PC-3 (cell line): ENCODE results near the gene PLPPR3. TPM values are rescaled to one million over a fixed set of nuclear protein-coding genes. Genes with fewer than 3 reads are reported as not detected.
A peak's percentile ranks its signal among the peaks of the same experiment; 100 is the strongest.

Experiments used
- ATAC-seq: fragments of 200-7000 bp; cut with Tn5 transposase; 2 replicates; pipeline ENCODE4 v1.9.1; 2020; ENCODE audit warnings: mild to moderate bottlenecking, moderate library complexity
- BruUV-seq: library from RNA; stranded (reverse); fragments of 400-500 nt; replicated peaks from 2 replicates; lab custom pipeline; 2021; lab: Mats Ljungman, UMichigan
- CTCF ChIA-PET: fragments of 300-600 bp; sonication (Branson Sonifier 250); formaldehyde crosslinking; loops from one replicate; lab custom pipeline; 2022; ENCODE audit warnings: antibody characterized with exemption; lab: Charles Lee
- POLR2A ChIA-PET: fragments of 300-600 bp; sonication (Branson Sonifier 250); formaldehyde crosslinking; loops from one replicate; lab custom pipeline; 2022; ENCODE audit warnings: antibody characterized with exemption; ENCODE audit not compliant: unreplicated experiment; lab: Charles Lee
- DNase-seq: peaks from one replicate; pipeline ENCODE4 v3.0.0-alpha.2; 2015
- H2AFZ ChIP-seq: fragments of 300-600 bp; sonication (generic); 2 replicates; pipeline ENCODE4 v1.6.0; 2016; ENCODE audit warnings: antibody characterized with exemption, low read length
- H3F3A ChIP-seq: fragments of 300-600 bp; sonication (generic); one replicate; pipeline ENCODE4 v1.6.0; 2017; ENCODE audit warnings: antibody characterized with exemption, low read length, control low read depth, mild to moderate bottlenecking; ENCODE audit not compliant: unreplicated experiment
- H3K27ac ChIP-seq: fragments of 300-600 bp; sonication (generic); 2 replicates; pipeline ENCODE4 v1.5.1; 2016; ENCODE audit warnings: mild to moderate bottlenecking, low read length
- H3K27me3 ChIP-seq: fragments of 300-600 bp; sonication (generic); 2 replicates; pipeline ENCODE4 v1.6.1; 2016; ENCODE audit warnings: low read length, mixed read lengths
- H3K36me3 ChIP-seq: fragments of 300-600 bp; sonication (generic); 2 replicates; pipeline ENCODE4 v1.6.1; 2016; ENCODE audit warnings: low read depth, mixed run types, low read length, mixed read lengths
- H3K4me1 ChIP-seq: fragments of 300-600 bp; sonication (generic); 2 replicates; pipeline ENCODE4 v1.5.1; 2016; ENCODE audit warnings: low read length; ENCODE audit not compliant: insufficient read depth
- H3K4me2 ChIP-seq: fragments of 300-600 bp; sonication (generic); 2 replicates; pipeline ENCODE4 v1.6.0; 2016; ENCODE audit warnings: low read length
- H3K4me3 ChIP-seq: fragments of 300-600 bp; sonication (generic); 2 replicates; pipeline ENCODE4 v1.5.1; 2016; ENCODE audit warnings: mild to moderate bottlenecking, low read length, mixed read lengths
- H3K79me2 ChIP-seq: fragments of 300-600 bp; sonication (generic); 2 replicates; pipeline ENCODE4 v1.6.1; 2017; ENCODE audit warnings: low read length, mixed read lengths
- H3K9ac ChIP-seq: fragments of 300-600 bp; sonication (generic); 2 replicates; pipeline ENCODE4 v1.6.0; 2016; ENCODE audit warnings: mild to moderate bottlenecking, low read length
- H3K9me2 ChIP-seq: fragments of 300-600 bp; sonication (generic); replicated peaks from 2 replicates; pipeline ENCODE4 v1.6.1; 2016; ENCODE audit warnings: mixed run types, low read length, mixed read lengths
- H3K9me3 ChIP-seq: fragments of 300-600 bp; sonication (generic); 2 replicates; pipeline ENCODE4 v1.6.1; 2016; ENCODE audit warnings: low read length, mixed read lengths
- H4K20me1 ChIP-seq: fragments of 300-600 bp; sonication (generic); 2 replicates; pipeline ENCODE4 v1.6.1; 2016; ENCODE audit warnings: low read length, mixed read lengths
- CTCF ChIP-seq: fragments of 300-600 bp; sonication (generic); conservative IDR thresholded peaks from 2 replicates; pipeline ENCODE4 v1.5.1; 2017; ENCODE audit warnings: antibody characterized with exemption, low read depth, mild to moderate bottlenecking, low read length
- EZH2 ChIP-seq: fragments of 300-600 bp; sonication (generic); IDR thresholded peaks from one replicate; pipeline ENCODE4 v1.6.1; 2017; ENCODE audit warnings: antibody characterized with exemption, mild to moderate bottlenecking, low read length; ENCODE audit not compliant: unreplicated experiment
- EZH2phosphoT487 ChIP-seq: fragments of 300-600 bp; sonication (generic); IDR thresholded peaks from 2 replicates; pipeline ENCODE4 v1.6.1; 2018; ENCODE audit warnings: mild to moderate bottlenecking, antibody characterized with exemption, low read length, borderline replicate concordance
- intact Hi-C: fragments of 100-400 bp; cut with micrococcal nuclease; formaldehyde crosslinking; loops from 2 replicates; pipeline ENCODE4 v1.9.0; 2023
- total RNA-seq: library from RNA; depleted of rRNA; stranded (reverse); fragments of >200 nt; gene quantifications from 2 replicates; pipeline ENCODE4 v1.2.3, GENCODE V29; 2014

PLPPR3 gene
- total RNA-seq, 1 experiment from 2014 or later, result not detected

- no peak for TF ChIP-seq CTCF
- TF ChIP-seq EZH2phosphoT487, result no peak
- TF ChIP-seq EZH2, result no peak
- DNase-seq, result no peak
- Histone ChIP-seq H3K4me1 (no peaks in the 10 kb centered on the region), H3K27me3 (no peaks in the 10 kb centered on the region), H3K9me2 (no peaks in the 10 kb centered on the region), H2AFZ (no peak overlapping the region), H3K4me3 (no peak overlapping the region), H3F3A (no peaks in the 10 kb centered on the region), H3K27ac (no peak overlapping the region), H4K20me1 (no peaks in the 10 kb centered on the region), H3K9ac (no peak overlapping the region), H3K9me3 (no peaks in the 10 kb centered on the region), H3K4me2 (no peak overlapping the region), H3K79me2 (no peaks in the 10 kb centered on the region), H3K36me3 (no peaks in the 10 kb centered on the region)
- BruUV-seq, result no TSS peak
- ChIA-PET CTCF (no interaction called here), POLR2A (interaction anchor here (0.6 kb wide), 1 partner anchor 13 kb away, joined by 5 read pairs; no protein-coding TSS in a partner anchor)
- no peak for ATAC-seq
- intact Hi-C loops, result no loop called here
These were observed 41.5 kb upstream of the PLPPR3 start for GRCh38 chr19:863315-863620.

DNA sequence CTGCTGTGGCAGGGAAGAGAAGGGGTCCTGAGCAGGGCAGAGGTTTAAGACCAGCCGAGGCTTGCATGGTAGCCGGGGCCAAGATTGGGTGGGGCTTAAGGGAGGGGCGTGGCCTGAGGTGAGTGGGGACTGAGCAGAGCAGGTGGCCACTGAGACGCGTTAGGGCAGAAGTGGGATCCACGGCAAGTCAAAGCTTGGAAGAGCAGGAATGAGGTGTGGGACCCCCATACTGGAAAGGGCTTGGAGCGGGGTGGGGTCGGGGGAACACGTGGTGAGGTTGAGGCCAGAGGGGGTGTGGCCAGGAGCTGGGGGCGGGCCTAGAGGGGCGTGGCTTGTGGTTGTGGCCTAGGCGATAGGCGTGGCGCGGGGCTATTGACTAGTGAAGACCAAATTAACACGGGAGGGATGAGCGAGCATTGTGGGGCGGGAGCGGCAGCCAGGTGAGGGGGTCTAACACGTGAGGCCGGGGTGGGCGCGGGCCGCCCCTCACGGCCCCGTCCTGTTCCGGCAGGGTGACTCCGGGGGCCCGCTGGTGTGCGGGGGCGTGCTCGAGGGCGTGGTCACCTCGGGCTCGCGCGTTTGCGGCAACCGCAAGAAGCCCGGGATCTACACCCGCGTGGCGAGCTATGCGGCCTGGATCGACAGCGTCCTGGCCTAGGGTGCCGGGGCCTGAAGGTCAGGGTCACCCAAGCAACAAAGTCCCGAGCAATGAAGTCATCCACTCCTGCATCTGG lies 41.0 kb upstream of the PLPPR3 start:
- TF ChIP-seq CTCF (no peak), EZH2phosphoT487 (no peak), EZH2 (no peak)
- no peaks in the 10 kb centered on the region for H3K36me3 ChIP-seq
- no peak overlapping the region for H3K27ac ChIP-seq
- no TSS peak for BruUV-seq
- ChIA-PET CTCF (no interaction called here), POLR2A (interaction anchor here (0.6 kb wide), 1 partner anchor 13 kb away, joined by 5 read pairs; no protein-coding TSS in a partner anchor)
- intact Hi-C loops, result no loop called here
- no peaks in the 10 kb centered on the region for H3K4me1 ChIP-seq
- no peaks in the 10 kb centered on the region for H3K27me3 ChIP-seq
- no peaks in the 10 kb centered on the region for H3K79me2 ChIP-seq
- H3K4me2 ChIP-seq, result no peak overlapping the region
- DNase-seq (no peak), ATAC-seq (peak; percentile 12)
- no peak overlapping the region for H3K9ac ChIP-seq
- no peak overlapping the region for H2AFZ ChIP-seq
- no peak overlapping the region for H3K4me3 ChIP-seq
- H3K9me2 ChIP-seq, result no peaks in the 10 kb centered on the region
- no peaks in the 10 kb centered on the region for H3K9me3 ChIP-seq
- no peaks in the 10 kb centered on the region for H4K20me1 ChIP-seq
- no peaks in the 10 kb centered on the region for H3F3A ChIP-seq

DNA sequence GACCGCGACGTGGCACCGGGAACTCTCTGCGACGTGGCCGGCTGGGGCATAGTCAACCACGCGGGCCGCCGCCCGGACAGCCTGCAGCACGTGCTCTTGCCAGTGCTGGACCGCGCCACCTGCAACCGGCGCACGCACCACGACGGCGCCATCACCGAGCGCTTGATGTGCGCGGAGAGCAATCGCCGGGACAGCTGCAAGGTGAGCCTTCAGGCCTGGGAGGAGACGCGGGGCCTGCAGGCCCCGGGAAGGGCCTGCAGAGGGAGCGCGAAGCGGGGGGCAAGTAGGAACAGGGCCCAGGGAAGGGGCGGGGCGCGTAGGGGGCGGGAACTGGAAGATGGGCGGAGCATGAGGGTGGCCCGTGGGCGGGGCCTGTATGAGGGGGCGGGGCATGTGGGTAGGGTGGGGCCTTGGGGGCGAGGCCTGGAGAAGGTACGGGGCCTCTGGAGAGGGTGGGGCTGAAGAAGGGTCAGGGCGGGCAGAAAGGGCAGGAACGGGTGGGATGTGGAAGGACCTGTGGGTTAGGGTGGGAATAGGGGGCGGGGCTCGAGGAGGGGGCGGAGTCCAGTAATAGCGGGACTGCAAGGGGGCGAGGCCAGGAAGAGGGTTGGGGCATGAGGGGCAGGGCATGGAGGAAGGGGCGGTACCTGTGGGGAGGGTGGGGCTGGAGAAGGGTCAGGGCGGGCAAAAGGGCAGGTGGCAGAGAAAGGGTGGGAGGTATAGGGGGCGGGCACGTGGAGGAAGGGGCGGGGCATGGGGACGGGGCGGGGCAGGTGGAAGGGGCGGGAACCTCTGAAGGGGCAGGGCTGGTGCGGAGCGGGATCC lies 40.2 kb upstream of the PLPPR3 start:
- Histone ChIP-seq H3K27me3 (no peaks in the 10 kb centered on the region), H3K36me3 (no peaks in the 10 kb centered on the region), H3F3A (no peaks in the 10 kb centered on the region), H3K4me2 (peak overlapping the region; percentile 22; the same call in 1 of the 2 replicates), H3K4me1 (no peaks in the 10 kb centered on the region), H3K9ac (no peak overlapping the region), H2AFZ (no peak overlapping the region), H4K20me1 (no peaks in the 10 kb centered on the region), H3K79me2 (no peaks in the 10 kb centered on the region), H3K9me2 (no peaks in the 10 kb centered on the region), H3K27ac (no peak overlapping the region), H3K9me3 (no peaks in the 10 kb centered on the region), H3K4me3 (no peak overlapping the region)
- intact Hi-C loops, result no loop called here
- ATAC-seq, result peak; percentile 11
- BruUV-seq, result no TSS peak
- TF ChIP-seq CTCF, result no peak
- no peak for TF ChIP-seq EZH2phosphoT487
- TF ChIP-seq EZH2, result no peak
- DNase-seq, result peak; percentile 41
- CTCF ChIA-PET, result no interaction called here
- POLR2A ChIA-PET, result no interaction called here
